Measurements from ENCODE around the gene DTNB.

DNA sequence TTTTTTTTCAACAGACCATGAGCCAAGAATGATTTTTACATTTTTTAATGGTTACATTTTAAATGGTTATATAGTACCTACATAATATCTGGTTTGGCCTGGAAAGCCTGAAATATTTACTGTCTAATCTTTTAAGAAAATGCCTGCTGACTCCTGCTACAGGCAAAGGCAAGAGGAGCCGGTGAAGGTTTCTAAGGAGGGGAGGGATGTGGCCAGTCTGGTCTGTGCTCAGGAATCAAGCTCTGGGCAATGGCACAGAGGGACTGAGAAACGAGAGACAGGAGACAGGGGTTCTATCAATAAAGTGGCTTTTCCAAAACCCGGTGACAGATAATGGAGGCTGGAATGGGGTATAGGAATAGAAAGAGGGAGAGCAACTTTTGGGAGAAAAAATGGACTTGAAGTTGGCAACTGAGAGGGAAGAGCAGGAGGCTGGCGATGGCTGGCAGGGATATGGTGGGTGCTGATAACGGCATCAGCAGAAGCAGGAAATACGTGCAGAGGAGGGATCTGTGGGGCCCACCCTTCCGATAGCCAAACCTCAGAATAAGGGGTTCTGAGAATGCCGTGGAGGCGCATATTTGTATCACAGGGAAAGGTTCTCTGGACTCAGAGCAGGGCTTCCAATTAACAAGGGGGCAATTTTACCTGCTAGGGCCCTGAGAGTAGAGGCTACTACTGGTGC lies 267.6 kb downstream of the DTNB start:
- TF ChIP-seq, protein P1, sequence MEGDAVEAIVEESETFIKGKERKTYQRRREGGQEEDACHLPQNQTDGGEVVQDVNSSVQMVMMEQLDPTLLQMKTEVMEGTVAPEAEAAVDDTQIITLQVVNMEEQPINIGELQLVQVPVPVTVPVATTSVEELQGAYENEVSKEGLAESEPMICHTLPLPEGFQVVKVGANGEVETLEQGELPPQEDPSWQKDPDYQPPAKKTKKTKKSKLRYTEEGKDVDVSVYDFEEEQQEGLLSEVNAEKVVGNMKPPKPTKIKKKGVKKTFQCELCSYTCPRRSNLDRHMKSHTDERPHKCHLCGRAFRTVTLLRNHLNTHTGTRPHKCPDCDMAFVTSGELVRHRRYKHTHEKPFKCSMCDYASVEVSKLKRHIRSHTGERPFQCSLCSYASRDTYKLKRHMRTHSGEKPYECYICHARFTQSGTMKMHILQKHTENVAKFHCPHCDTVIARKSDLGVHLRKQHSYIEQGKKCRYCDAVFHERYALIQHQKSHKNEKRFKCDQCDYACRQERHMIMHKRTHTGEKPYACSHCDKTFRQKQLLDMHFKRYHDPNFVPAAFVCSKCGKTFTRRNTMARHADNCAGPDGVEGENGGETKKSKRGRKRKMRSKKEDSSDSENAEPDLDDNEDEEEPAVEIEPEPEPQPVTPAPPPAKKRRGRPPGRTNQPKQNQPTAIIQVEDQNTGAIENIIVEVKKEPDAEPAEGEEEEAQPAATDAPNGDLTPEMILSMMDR (conservative IDR thresholded peaks at IDR 0.05) = no peak
- no peak for TF ChIP-seq EZH2 (IDR thresholded peaks at IDR 0.05; ENCODE audit: low read depth)

Measured in PC-9 (cell line).